OCI-LY1 (cell line): Measurements from ENCODE around the gene ARHGEF10L.

Source experiments
- H2AFZ ChIP-seq: fragments of 200-600 bp; sonication (generic), shearing (Covaris generic); 2 replicates; pipeline ENCODE4 v1.6.0; 2014; ENCODE audit warnings: antibody characterized with exemption, mild to moderate bottlenecking, low read length
- H3F3A ChIP-seq: fragments of 200-600 bp; sonication (generic), shearing (Covaris generic); 2 replicates; pipeline ENCODE4 v1.6.0; 2014; ENCODE audit warnings: mild to moderate bottlenecking, antibody characterized with exemption, low read length, moderate library complexity; ENCODE audit not compliant: insufficient read depth
- H3K27ac ChIP-seq: fragments of 200-600 bp; sonication (generic); 2 replicates; pipeline ENCODE4 v1.5.1; 2014; ENCODE audit warnings: low read length, mixed run types, mild to moderate bottlenecking, low read depth; ENCODE audit not compliant: poor library complexity, severe bottlenecking
- H3K27me3 ChIP-seq: fragments of 200-600 bp; sonication (generic); 2 replicates; pipeline ENCODE4 v1.6.0; 2014; ENCODE audit warnings: antibody characterized with exemption, mild to moderate bottlenecking, low read length, moderate library complexity; ENCODE audit not compliant: insufficient read depth
- H3K36me3 ChIP-seq: fragments of 200-600 bp; sonication (generic); 2 replicates; pipeline ENCODE4 v1.6.1; 2014; ENCODE audit warnings: mild to moderate bottlenecking, antibody characterized with exemption, low read length, moderate library complexity, mixed read lengths; ENCODE audit not compliant: insufficient read depth
- H3K4me1 ChIP-seq: fragments of 200-600 bp; sonication (generic); 2 replicates; pipeline ENCODE4 v1.5.1; 2014; ENCODE audit warnings: mild to moderate bottlenecking, low read length, moderate library complexity; ENCODE audit not compliant: insufficient read depth, severe bottlenecking
- H3K4me2 ChIP-seq: fragments of 200-600 bp; sonication (generic), shearing (Covaris generic); 2 replicates; pipeline ENCODE4 v1.6.1; 2014; ENCODE audit warnings: low read length
- H3K4me3 ChIP-seq: fragments of 200-600 bp; sonication (generic); 2 replicates; pipeline ENCODE4 v1.5.1; 2014; ENCODE audit warnings: low read length, low read depth, mild to moderate bottlenecking, mixed read lengths; ENCODE audit not compliant: poor library complexity, severe bottlenecking
- H3K79me2 ChIP-seq: fragments of 200-600 bp; shearing (Covaris generic); 2 replicates; pipeline ENCODE4 v1.6.1; 2016; ENCODE audit warnings: mixed run types, low read length, mixed read lengths; ENCODE audit not compliant: insufficient read depth
- H3K9ac ChIP-seq: fragments of 200-600 bp; sonication (generic), shearing (Covaris generic); 2 replicates; pipeline ENCODE4 v1.6.1; 2014; ENCODE audit warnings: mild to moderate bottlenecking, low read length, mixed read lengths
- H3K9me2 ChIP-seq: fragments of 200-600 bp; sonication (generic), shearing (Covaris generic); 2 replicates; pipeline ENCODE4 v1.6.1; 2014; ENCODE audit warnings: low read depth, mild to moderate bottlenecking, low read length, mixed read lengths
- H3K9me3 ChIP-seq: fragments of 200-600 bp; shearing (Covaris generic); 2 replicates; pipeline ENCODE4 v1.6.1; 2014; ENCODE audit warnings: low read length, mixed read lengths
- H4K20me1 ChIP-seq: fragments of 200-600 bp; sonication (generic), shearing (Covaris generic); 2 replicates; pipeline ENCODE4 v1.6.0; 2016; ENCODE audit warnings: mild to moderate bottlenecking, low read length; ENCODE audit not compliant: insufficient read depth
- CTCF ChIP-seq: fragments of 200-600 bp; sonication (generic), shearing (Covaris generic); IDR thresholded peaks from 2 replicates; pipeline ENCODE4 v1.5.1; 2017; ENCODE audit warnings: mild to moderate bottlenecking, antibody characterized with exemption, low read length, moderate library complexity, mixed read lengths
- EZH2 ChIP-seq: fragments of 200-600 bp; sonication (generic), shearing (Covaris generic); IDR thresholded peaks from 2 replicates; pipeline ENCODE4 v1.8.0; 2017; ENCODE audit warnings: borderline replicate concordance, mixed run types, mild to moderate bottlenecking, antibody characterized with exemption, low read length, moderate library complexity, mixed read lengths

The ARHGEF10L gene

GRCh38 chr1:17700945-17701810 lies 161.7 kb downstream of the ARHGEF10L start:
- Histone ChIP-seq H3K9me3 (no peaks in the 10 kb centered on the region), H3K4me2 (no peak overlapping the region), H3K36me3 (no peaks in the 10 kb centered on the region), H3K27ac (no peak overlapping the region), H3K79me2 (no peaks in the 10 kb centered on the region), H3F3A (no peaks in the 10 kb centered on the region), H3K9me2 (no peaks in the 10 kb centered on the region), H3K4me1 (no peaks in the 10 kb centered on the region), H3K4me3 (no peak overlapping the region), H4K20me1 (no peaks in the 10 kb centered on the region), H2AFZ (no peak overlapping the region), H3K9ac (no peak overlapping the region), H3K27me3 (peaks cover 9% of the 10 kb centered on the region; the same call in 1 of the 2 replicates)
- TF ChIP-seq EZH2 (no peak), CTCF (no peak)

- Histone ChIP-seq H3K4me2 (no peak overlapping the region), H3K4me3 (no peak overlapping the region), H3K4me1 (no peaks in the 10 kb centered on the region), H2AFZ (no peak overlapping the region), H3K27me3 (peaks cover 7% of the 10 kb centered on the region; the same call in 1 of the 2 replicates), H3F3A (no peaks in the 10 kb centered on the region), H3K79me2 (no peaks in the 10 kb centered on the region), H3K27ac (no peak overlapping the region), H3K36me3 (no peaks in the 10 kb centered on the region), H3K9ac (no peak overlapping the region), H3K9me2 (no peaks in the 10 kb centered on the region), H3K9me3 (no peaks in the 10 kb centered on the region), H4K20me1 (no peaks in the 10 kb centered on the region)
- TF ChIP-seq CTCF (no peak), EZH2 (no peak)
Observed at GRCh38 chr1:17704176-17704575, 164.7 kb downstream of the ARHGEF10L start.

GRCh38 chr1:17706445-17706844 lies 166.9 kb downstream of the ARHGEF10L start:
- H3K9me3 ChIP-seq, result no peaks in the 10 kb centered on the region
- peaks cover 6% of the 10 kb centered on the region; the same call in 1 of the 2 replicates for H3K27me3 ChIP-seq
- no peaks in the 10 kb centered on the region for H4K20me1 ChIP-seq
- H3K4me3 ChIP-seq, result no peak overlapping the region
- no peaks in the 10 kb centered on the region for H3K4me1 ChIP-seq
- TF ChIP-seq CTCF (no peak), EZH2 (no peak)
- no peak overlapping the region for H2AFZ ChIP-seq
- H3K9me2 ChIP-seq, result no peaks in the 10 kb centered on the region
- no peak overlapping the region for H3K9ac ChIP-seq
- H3K36me3 ChIP-seq, result no peaks in the 10 kb centered on the region
- no peaks in the 10 kb centered on the region for H3F3A ChIP-seq
- no peaks in the 10 kb centered on the region for H3K79me2 ChIP-seq
- H3K27ac ChIP-seq, result no peak overlapping the region
- no peak overlapping the region for H3K4me2 ChIP-seq
